Choroid plexus epithelial cell (primary cell): Measurements from ENCODE around the gene UBE2I.
"Not testable (repeated sequence)": the region's sequence is repeated elsewhere in the genome, so short reads cannot be mapped to it uniquely, and the experiment has no call there.

Experiments
- DNase-seq: peaks from one replicate; pipeline ENCODE4 v3.0.0-alpha.2; 2010; ENCODE audit warnings: low read depth
- H3K4me3 ChIP-seq: 2 replicates; pipeline ENCODE4 v1.5.1; 2011; ENCODE audit warnings: low read depth, mild to moderate bottlenecking, control low read depth, low read length, moderate library complexity
- CTCF ChIP-seq: conservative IDR thresholded peaks from 2 replicates; pipeline ENCODE4 v1.5.1; 2011; ENCODE audit warnings: low read depth, mild to moderate bottlenecking, control low read depth, inconsistent platforms, low read length, moderate library complexity

The UBE2I gene

GRCh38 chr16:1288813-1289476, 20.5 kb upstream of the UBE2I start:
- DNase-seq = no peak
- no peak for TF ChIP-seq CTCF
- H3K4me3 ChIP-seq = no peak overlapping the region

GRCh38 chr16:1289477-1289866, 20.0 kb upstream of the UBE2I start:
- TF ChIP-seq CTCF = no peak
- no peak overlapping the region for H3K4me3 ChIP-seq
- DNase-seq = no peak

- peak; percentile 22 for DNase-seq
- no peak for TF ChIP-seq CTCF
- no peak overlapping the region for H3K4me3 ChIP-seq
Measured at GRCh38 chr16:1290063-1290501, 19.4 kb upstream of the UBE2I start.

DNA sequence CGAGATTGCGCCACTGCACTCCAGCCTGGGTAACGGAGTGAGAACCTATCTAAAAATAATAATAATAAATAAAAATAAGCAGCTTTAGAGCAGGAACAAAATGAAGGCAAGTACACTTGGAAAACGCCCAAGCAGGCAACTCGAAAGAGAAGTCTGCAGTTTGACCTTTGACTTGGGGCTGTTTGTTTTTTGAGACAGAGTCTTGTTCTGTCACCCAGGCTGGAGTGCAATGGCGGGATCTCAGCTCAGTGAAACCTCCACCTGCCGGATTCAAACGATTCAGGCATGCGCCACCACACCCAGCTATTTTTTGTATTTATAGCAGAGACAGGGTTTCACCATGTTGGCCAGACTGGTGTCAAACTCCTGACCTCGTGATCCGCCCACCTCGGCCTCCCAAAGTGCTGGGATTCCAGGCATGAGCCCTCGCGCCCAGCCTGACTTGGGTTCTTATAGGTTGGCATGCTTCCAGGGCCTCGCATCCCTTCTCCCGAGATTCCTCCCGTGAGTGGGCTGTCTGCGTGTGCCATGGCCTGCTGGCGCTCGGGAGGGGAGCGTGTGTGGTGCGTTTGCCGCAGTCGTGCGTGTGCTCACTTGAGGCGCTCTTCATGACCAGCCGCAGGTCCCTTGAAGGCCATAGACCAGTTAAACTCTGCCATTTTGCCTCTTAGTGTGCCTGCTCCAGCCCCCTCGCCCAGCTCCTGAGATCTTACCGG, 18.4 kb upstream of the UBE2I start:
- no peak for DNase-seq
- TF ChIP-seq CTCF = no peak
- H3K4me3 ChIP-seq = no peak overlapping the region

- H3K4me3 ChIP-seq = no peak overlapping the region
- TF ChIP-seq CTCF = no peak
Measured at GRCh38 chr16:1291576-1291974, 17.9 kb upstream of the UBE2I start.

GRCh38 chr16:1292208-1292607, 17.2 kb upstream of the UBE2I start:
- H3K4me3 ChIP-seq, DNase-seq: not testable (repeated sequence)

More at GRCh38 chr16:1291576-1291974, 17.9 kb upstream of the UBE2I start:
- DNase-seq = no peak

DNA sequence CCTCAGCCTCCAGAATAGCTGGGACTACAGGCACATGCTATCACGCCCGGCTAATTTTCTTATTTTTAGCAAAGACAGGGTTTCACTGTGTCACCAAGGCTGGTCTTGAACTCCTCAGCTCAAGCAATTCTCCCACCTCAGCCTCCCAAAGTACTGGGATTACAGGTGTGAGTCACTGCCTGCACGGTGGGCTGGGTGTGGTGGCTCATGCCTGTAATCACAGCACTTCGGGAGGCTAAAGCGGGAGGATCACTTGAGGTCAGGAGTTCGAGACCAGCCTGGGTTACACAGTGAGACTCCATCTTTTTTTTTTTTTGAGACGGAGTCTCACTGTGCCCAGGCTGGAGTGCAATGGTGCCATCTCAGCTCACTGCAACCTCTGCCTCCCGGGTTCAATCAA, 16.6 kb upstream of the UBE2I start:
- H3K4me3 ChIP-seq, DNase-seq: not testable (repeated sequence)
